ENCODE data around the gene KRT36. TPM values are rescaled to one million over a fixed set of nuclear protein-coding genes. Genes with fewer than 3 reads are reported as not detected.

Gene KRT36
- total and polyA plus RNA-seq, 2 donors (not counting 3 experiments of a cell fraction or from before 2014, with no cell fraction given): 0.04 TPM; not detected in 1

GRCh38 chr17:41481036-41481435 lies 8.7 kb downstream of the KRT36 start, which contains the start of gene KRT35:
KRT35 (minus strand) TSS chr17:41481151; CDS start chr17:41481097, 54 bp downstream.
- H2AFZ ChIP-seq (ENCODE audit: low read depth, low read length): no peak within 1 kb of the TSS
- no peaks in the 10 kb centered on the region for H4K20me1 ChIP-seq (replicated peaks; ENCODE audit: control insufficient read depth, extremely low read depth, insufficient read depth, low read length)
- no TSS peak for BruUV-seq (replicated peaks)
- H3K4me1 ChIP-seq (ENCODE audit: control insufficient read depth, extremely low read depth, insufficient read depth, low read length): no peaks in the 10 kb centered on the region
- TF ChIP-seq EZH2 (IDR thresholded peaks at IDR 0.05; ENCODE audit: borderline replicate concordance, low read depth, low read length, severe bottlenecking) (no peak), GATA2 (IDR thresholded peaks at IDR 0.05; ENCODE audit: insufficient read depth, insufficient read length, low read depth, low read length) (no peak), CTCF (IDR thresholded peaks at IDR 0.05; ENCODE audit: extremely low read depth in 1 of 2, insufficient read depth in 1 of 2, low read depth in 1 of 2, low read length in 2 of 2) (no peak), POLR2AphosphoS5 (IDR thresholded peaks at IDR 0.05; ENCODE audit: insufficient read depth, low read depth, low read length) (no peak), MAX (IDR thresholded peaks at IDR 0.05; ENCODE audit: insufficient read depth, insufficient read length) (no peak), MYC (IDR thresholded peaks at IDR 0.05; ENCODE audit: low read depth, low read length) (no peak), JUN (IDR thresholded peaks at IDR 0.05; ENCODE audit: borderline replicate concordance, insufficient read depth, insufficient read length, low read depth) (no peak), FOS (IDR thresholded peaks at IDR 0.05; ENCODE audit: borderline replicate concordance, insufficient read depth, low read length) (no peak), POLR2A (IDR thresholded peaks at IDR 0.05; ENCODE audit: low read depth, low read length) (no peak)
- no peaks in the 10 kb centered on the region for H3K9me1 ChIP-seq (replicated peaks; ENCODE audit: control insufficient read depth, extremely low read depth, insufficient read depth, low read length)
- H3K4me2 ChIP-seq (ENCODE audit: insufficient read depth, low read length): no peak within 1 kb of the TSS
- no peak within 1 kb of the TSS for H3K9ac ChIP-seq (replicated peaks; ENCODE audit: extremely low read depth, insufficient read depth, low read length)
- intact Hi-C loops (cut with micrococcal nuclease): no loop called here
- FAIRE-seq: no peak
- H3K27ac ChIP-seq (ENCODE audit: insufficient read depth, low read depth, low read length): no peak within 1 kb of the TSS
- no peaks in the 10 kb centered on the region for H3K27me3 ChIP-seq (ENCODE audit: control insufficient read depth in 2 of 2, insufficient read depth in 2 of 2, low read length in 2 of 2)
- H3K36me3 ChIP-seq (ENCODE audit: control insufficient read depth in 2 of 2, extremely low read depth in 1 of 2, insufficient read depth in 2 of 2, low read length in 2 of 2): no peaks in the 10 kb centered on the region
- POLR2A ChIA-PET: no interaction called here
- no peaks in the 10 kb centered on the region for H3K79me2 ChIP-seq (ENCODE audit: control insufficient read depth, insufficient read depth, low read length)
- DNase-seq (ENCODE audit: low read depth, low spot score): no peak
- H3K4me3 ChIP-seq (replicated peaks in 1 of 3; ENCODE audit: insufficient read depth in 1 of 3, low read depth in 1 of 3, low read length in 3 of 3): no peak within 1 kb of the TSS
- H3K9me3 ChIP-seq (replicated peaks; ENCODE audit: control insufficient read depth, insufficient read depth, low read length): no peaks in the 10 kb centered on the region
- dilution Hi-C loops (cut with MboI; ENCODE audit: extremely low pct_ligation_motif_present, low sequenced_read_pairs): no loop called here
- CTCF ChIA-PET: interaction anchor here (22.3 kb wide), 1 partner anchor 70 kb away, joined by 350 read pairs; no protein-coding TSS in a partner anchor

Data from endothelial cell of umbilical vein (primary cell).